Measurements from ENCODE around the gene SMNDC1. TPM values are rescaled to one million over a fixed set of nuclear protein-coding genes. Genes with fewer than 3 reads are reported as not detected.
A peak's percentile ranks its signal among the peaks of the same experiment; 100 is the strongest.
"Not testable (repeated sequence)": the region's sequence is repeated elsewhere in the genome, so short reads cannot be mapped to it uniquely, and the experiment has no call there.

The SMNDC1 gene
- total and polyA plus RNA-seq, 4 donors: 18.2 to 34.2 (median 25.5) TPM

DNA sequence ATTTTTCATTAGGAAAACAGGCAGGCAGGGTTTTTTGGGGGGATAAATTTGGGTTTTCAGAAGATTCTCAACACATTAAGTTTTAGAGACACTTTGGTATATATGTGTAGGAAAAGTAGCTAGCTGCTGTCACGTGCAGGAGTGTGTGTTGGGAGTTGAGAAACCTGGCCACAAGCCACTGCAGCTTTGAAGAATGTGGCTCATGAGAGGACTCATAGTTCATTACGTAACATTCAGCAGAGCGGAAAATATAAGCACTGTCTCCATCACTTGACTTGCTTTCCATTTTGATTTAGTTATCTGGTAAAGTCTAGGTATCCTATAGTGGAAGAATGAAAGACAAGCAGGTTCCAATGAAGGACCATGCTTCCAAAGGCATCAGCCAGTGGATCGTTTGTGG, 31.2 kb downstream of the SMNDC1 start:
- H3K27me3 ChIP-seq (ENCODE audit: control insufficient read depth in 1 of 2, insufficient read depth in 2 of 2, low read length in 1 of 2): no peaks in the 10 kb centered on the region
- DNase-seq: peak; percentile 71 to 81
- no peaks in the 10 kb centered on the region for H3K9me3 ChIP-seq (ENCODE audit: control insufficient read depth, low read length)
- WGBS, 2 donors: 18 to 26% methylated on average over 4 of the region's 4 CpGs
- intact Hi-C loops (cut with DNase I): loop anchor here in 1 of 2 donors (5.0 kb wide), 1 partner anchor 46 kb away; no protein-coding TSS in a partner anchor
- H3K4me1 ChIP-seq (ENCODE audit: control insufficient read depth in 1 of 2, insufficient read depth in 2 of 2, low read length in 2 of 2): peaks cover 1 to 20% of the 10 kb centered on the region in 2 donors
- peak; percentile 47 for ATAC-seq (ENCODE audit: low FRiP score)
- no peak overlapping the region for H3K4me3 ChIP-seq (ENCODE audit: low read length in 2 of 2)
- peak overlapping the region; percentile 67 to 86 for H3K27ac ChIP-seq (ENCODE audit: low read depth in 1 of 2, low read length in 2 of 2)
- no peaks in the 10 kb centered on the region for H3K36me3 ChIP-seq (ENCODE audit: control insufficient read depth in 1 of 2, insufficient read depth in 2 of 2, low read length in 1 of 2)

DNA sequence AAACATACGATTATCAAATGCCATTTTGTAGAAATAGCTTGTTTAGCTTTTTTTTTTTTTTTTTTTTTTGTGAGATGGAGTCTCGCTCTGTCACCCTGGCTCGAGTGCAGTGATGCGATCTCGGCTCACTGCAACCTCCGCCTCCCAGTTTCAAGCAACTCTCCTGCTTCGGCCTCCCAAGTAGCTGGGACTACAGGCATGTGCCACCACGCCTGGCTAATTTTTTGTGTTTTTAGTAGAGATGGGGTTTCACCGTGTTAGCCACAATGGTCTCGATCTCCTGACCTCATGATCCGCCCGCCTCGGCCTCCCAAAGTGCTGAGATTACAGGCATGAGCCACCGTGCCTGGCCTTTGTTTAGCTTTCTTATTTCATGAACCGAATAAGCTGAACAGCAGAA, 31.7 kb downstream of the SMNDC1 start:
- DNase-seq; H3K36me3 ChIP-seq (ENCODE audit: control insufficient read depth in 1 of 2, insufficient read depth in 2 of 2, low read length in 1 of 2); H3K9me3 ChIP-seq (ENCODE audit: control insufficient read depth, low read length); H3K4me3 ChIP-seq (ENCODE audit: low read length in 2 of 2); ATAC-seq (ENCODE audit: low FRiP score); H3K27ac ChIP-seq (ENCODE audit: low read depth in 1 of 2, low read length in 2 of 2); H3K27me3 ChIP-seq (ENCODE audit: control insufficient read depth in 1 of 2, insufficient read depth in 2 of 2, low read length in 1 of 2): not testable (repeated sequence)
- WGBS, 2 donors: 94 to 95% methylated on average over 15 of the region's 15 CpGs
- H3K4me1 ChIP-seq (ENCODE audit: control insufficient read depth in 1 of 2, insufficient read depth in 2 of 2, low read length in 2 of 2): peaks cover 1 to 20% of the 10 kb centered on the region in 2 donors
- intact Hi-C loops (cut with DNase I): loop anchor here in 1 of 2 donors (5.0 kb wide), 1 partner anchor 46 kb away; no protein-coding TSS in a partner anchor

DNA sequence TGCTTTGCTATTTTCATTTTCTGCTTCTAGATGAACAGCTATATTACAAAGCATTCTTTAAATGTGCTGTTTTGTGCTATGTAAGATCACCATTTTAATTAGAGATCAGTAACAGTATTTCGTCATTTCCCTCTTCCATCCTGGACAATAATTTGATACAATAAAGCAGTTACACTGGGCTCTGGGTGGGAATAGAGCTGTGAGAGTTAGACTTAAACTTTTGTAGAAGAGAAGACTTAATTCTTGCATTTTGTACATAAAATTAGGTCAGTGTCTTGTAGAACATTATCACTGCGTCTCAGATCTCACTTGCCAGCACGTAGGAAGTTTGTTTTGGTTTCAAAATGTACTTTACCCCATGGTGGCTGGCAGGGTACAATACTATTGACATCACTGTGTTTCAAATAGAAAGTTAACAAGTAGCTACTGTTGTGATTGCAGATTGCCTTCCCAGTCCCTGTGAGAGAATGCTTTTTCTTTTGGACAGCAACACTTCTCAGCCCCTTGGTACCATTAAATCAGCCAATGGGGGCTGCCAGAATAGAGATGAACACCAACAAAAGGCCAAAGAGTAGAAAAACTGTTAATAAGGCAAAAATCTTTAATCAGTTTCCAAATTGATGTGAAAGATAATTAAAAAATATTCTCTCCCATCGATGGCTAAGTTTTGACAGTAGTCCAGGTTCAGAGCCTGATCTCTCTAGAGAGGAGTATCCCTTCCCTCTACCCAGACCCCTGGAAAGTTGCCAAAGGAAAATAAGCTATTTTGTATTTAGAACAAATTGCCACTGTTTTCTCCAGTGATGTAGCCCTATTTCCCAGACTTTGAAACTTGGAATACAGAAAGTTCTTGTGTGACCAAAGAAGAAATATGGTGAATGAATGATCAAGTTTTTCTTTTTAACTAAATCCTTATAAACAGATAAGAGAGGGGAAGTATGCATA, 35.1 kb downstream of the SMNDC1 start:
- intact Hi-C loops (cut with DNase I): loop anchor here (5.0 kb wide), 1 partner anchor 42 kb away; no protein-coding TSS in a partner anchor
- Histone ChIP-seq H3K4me1 (ENCODE audit: control insufficient read depth in 1 of 2, insufficient read depth in 2 of 2, low read length in 2 of 2) (peaks cover 1 to 24% of the 10 kb centered on the region in 2 donors), H3K27ac (ENCODE audit: low read depth in 1 of 2, low read length in 2 of 2) (peak overlapping the region; percentile 86), H3K9me3 (ENCODE audit: control insufficient read depth, low read length) (no peaks in the 10 kb centered on the region), H3K4me3 (ENCODE audit: low read length in 2 of 2) (peak overlapping the region in 1 of 2 donors; percentile 26), H3K36me3 (ENCODE audit: control insufficient read depth in 1 of 2, insufficient read depth in 2 of 2, low read length in 1 of 2) (no peaks in the 10 kb centered on the region), H3K27me3 (ENCODE audit: control insufficient read depth in 1 of 2, insufficient read depth in 2 of 2, low read length in 1 of 2) (no peaks in the 10 kb centered on the region)
- DNase-seq (no peak), ATAC-seq (ENCODE audit: low FRiP score) (peak; percentile 83)
- WGBS, 2 donors: 12% methylated on average over 4 of the region's 4 CpGs

- Histone ChIP-seq H3K9me3 (ENCODE audit: control insufficient read depth, low read length) (no peaks in the 10 kb centered on the region), H3K27ac (ENCODE audit: low read depth in 1 of 2, low read length in 2 of 2) (peak overlapping the region; percentile 71 to 86), H3K36me3 (ENCODE audit: control insufficient read depth in 1 of 2, insufficient read depth in 2 of 2, low read length in 1 of 2) (no peaks in the 10 kb centered on the region), H3K4me3 (ENCODE audit: low read length in 2 of 2) (peak overlapping the region in 1 of 2 donors; percentile 26), H3K4me1 (ENCODE audit: control insufficient read depth in 1 of 2, insufficient read depth in 2 of 2, low read length in 2 of 2) (peaks cover 1 to 26% of the 10 kb centered on the region in 2 donors), H3K27me3 (ENCODE audit: control insufficient read depth in 1 of 2, insufficient read depth in 2 of 2, low read length in 1 of 2) (no peaks in the 10 kb centered on the region)
- ATAC-seq (ENCODE audit: low FRiP score) (peak; percentile 5), DNase-seq (no peak)
- intact Hi-C loops (cut with DNase I): loop anchor here in 1 of 2 donors (5.0 kb wide), 1 partner anchor 42 kb away; no protein-coding TSS in a partner anchor
- 11 to 17% methylated on average over 2 of the region's 2 CpGs for WGBS, 2 donors
These were observed 35.7 kb downstream of the SMNDC1 start for GRCh38 chr10:110268971-110269370.

DNA sequence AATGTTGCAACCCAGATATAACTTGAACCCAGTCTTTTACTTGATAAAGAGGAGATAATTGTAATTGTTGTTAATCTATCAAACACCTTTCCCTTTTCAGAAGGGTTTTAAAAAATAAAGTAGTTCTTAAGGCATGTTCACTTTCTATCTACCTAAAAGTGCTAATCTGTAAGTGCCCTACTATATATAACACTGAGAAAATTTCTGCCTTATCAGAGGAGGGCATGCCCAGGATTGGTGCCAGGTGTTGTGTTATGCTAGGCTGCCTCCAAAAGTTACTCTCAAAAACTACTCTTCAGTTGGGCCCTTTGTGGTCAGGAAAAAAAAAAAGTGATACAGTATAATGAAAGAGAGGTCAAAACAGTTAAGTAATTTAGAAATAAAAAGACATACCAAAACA, 36.3 kb downstream of the SMNDC1 start:
- H3K27me3 ChIP-seq (ENCODE audit: control insufficient read depth in 1 of 2, insufficient read depth in 2 of 2, low read length in 1 of 2): no peaks in the 10 kb centered on the region
- H3K27ac ChIP-seq (ENCODE audit: low read depth in 1 of 2, low read length in 2 of 2): no peak overlapping the region
- intact Hi-C loops (cut with DNase I): loop anchor here in 1 of 2 donors (5.0 kb wide), 1 partner anchor 41 kb away; no protein-coding TSS in a partner anchor
- ATAC-seq (ENCODE audit: low FRiP score): no peak
- H3K9me3 ChIP-seq (ENCODE audit: control insufficient read depth, low read length): no peaks in the 10 kb centered on the region
- H3K36me3 ChIP-seq (ENCODE audit: control insufficient read depth in 1 of 2, insufficient read depth in 2 of 2, low read length in 1 of 2): no peaks in the 10 kb centered on the region
- no peak for DNase-seq
- H3K4me1 ChIP-seq (ENCODE audit: control insufficient read depth in 1 of 2, insufficient read depth in 2 of 2, low read length in 2 of 2): peaks cover 1 to 24% of the 10 kb centered on the region in 2 donors
- no peak overlapping the region for H3K4me3 ChIP-seq (ENCODE audit: low read length in 2 of 2)

- Histone ChIP-seq H3K27me3 (ENCODE audit: control insufficient read depth in 1 of 2, insufficient read depth in 2 of 2, low read length in 1 of 2) (no peaks in the 10 kb centered on the region), H3K9me3 (ENCODE audit: control insufficient read depth, low read length) (no peaks in the 10 kb centered on the region), H3K36me3 (ENCODE audit: control insufficient read depth in 1 of 2, insufficient read depth in 2 of 2, low read length in 1 of 2) (no peaks in the 10 kb centered on the region), H3K4me1 (ENCODE audit: control insufficient read depth in 1 of 2, insufficient read depth in 2 of 2, low read length in 2 of 2) (peaks cover 1 to 24% of the 10 kb centered on the region in 2 donors), H3K4me3 (ENCODE audit: low read length in 2 of 2) (no peak overlapping the region), H3K27ac (ENCODE audit: low read depth in 1 of 2, low read length in 2 of 2) (peak overlapping the region in 1 of 2 donors; percentile 14)
- ATAC-seq (ENCODE audit: low FRiP score) (no peak), DNase-seq (no peak)
- intact Hi-C loops (cut with DNase I): loop anchor here in 1 of 2 donors (5.0 kb wide), 1 partner anchor 40 kb away; no protein-coding TSS in a partner anchor
- 99 to 100% methylated on average over 1 of the region's 1 CpG for WGBS, 2 donors
These were observed 37.4 kb downstream of the SMNDC1 start for GRCh38 chr10:110267276-110267675.

DNA sequence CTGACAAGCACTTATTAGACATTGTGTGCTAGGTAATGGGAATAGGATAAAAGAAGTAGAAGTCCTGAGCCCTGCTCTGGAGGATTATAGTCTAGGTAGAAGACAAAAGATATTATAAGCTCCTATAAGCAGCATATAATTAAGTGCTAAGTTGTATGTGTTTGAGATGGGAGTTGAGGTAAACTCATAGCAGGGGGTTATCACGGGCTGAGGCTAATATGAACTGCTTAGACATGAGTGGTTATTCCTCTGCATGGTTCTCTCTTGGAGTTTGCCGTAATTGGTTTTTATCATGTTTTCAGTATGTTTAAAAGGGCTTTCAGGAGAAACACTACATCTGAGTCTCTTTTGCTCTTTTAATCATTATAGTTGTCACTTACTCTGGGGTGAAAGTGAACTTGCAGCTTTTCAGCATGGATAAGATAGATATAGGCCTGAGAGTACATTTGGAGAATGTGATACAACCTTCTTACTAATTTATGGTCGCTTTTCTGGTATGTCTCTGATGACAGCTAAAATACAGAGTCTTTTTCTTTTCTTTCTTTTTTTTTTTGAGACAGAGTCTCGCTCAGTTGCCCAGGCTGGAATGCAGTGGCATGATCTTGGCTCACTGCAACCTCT, 39.0 kb downstream of the SMNDC1 start:
- H3K9me3 ChIP-seq (ENCODE audit: control insufficient read depth, low read length): no peaks in the 10 kb centered on the region
- intact Hi-C loops (cut with DNase I): loop anchor here in 1 of 2 donors (5.0 kb wide), 1 partner anchor 38 kb away; no protein-coding TSS in a partner anchor
- peak overlapping the region; percentile 47 to 90 for H3K27ac ChIP-seq (ENCODE audit: low read depth in 1 of 2, low read length in 2 of 2)
- DNase-seq (no peak), ATAC-seq (ENCODE audit: low FRiP score) (no peak)
- WGBS, 2 donors: 78 to 92% methylated on average over 4 of the region's 4 CpGs
- no peaks in the 10 kb centered on the region for H3K27me3 ChIP-seq (ENCODE audit: control insufficient read depth in 1 of 2, insufficient read depth in 2 of 2, low read length in 1 of 2)
- H3K4me3 ChIP-seq (ENCODE audit: low read length in 2 of 2): no peak overlapping the region
- H3K4me1 ChIP-seq (ENCODE audit: control insufficient read depth in 1 of 2, insufficient read depth in 2 of 2, low read length in 2 of 2): peaks cover 0 to 18% of the 10 kb centered on the region in 2 donors
- no peaks in the 10 kb centered on the region for H3K36me3 ChIP-seq (ENCODE audit: control insufficient read depth in 1 of 2, insufficient read depth in 2 of 2, low read length in 1 of 2)

GRCh38 chr10:110263164-110263563, 41.6 kb downstream of the SMNDC1 start:
- H3K27ac ChIP-seq (ENCODE audit: low read depth in 1 of 2, low read length in 2 of 2): peak overlapping the region; percentile 44 to 97
- intact Hi-C loops (cut with DNase I): no loop called here

More at GRCh38 chr10:110263164-110263563, 41.6 kb downstream of the SMNDC1 start:
- WGBS, 2 donors: 4 to 6% methylated on average over 1 of the region's 1 CpG
- DNase-seq (no peak), ATAC-seq (ENCODE audit: low FRiP score) (peak; percentile 80)
- peaks cover 0 to 12% of the 10 kb centered on the region in 2 donors for H3K4me1 ChIP-seq (ENCODE audit: control insufficient read depth in 1 of 2, insufficient read depth in 2 of 2, low read length in 2 of 2)
- no peak overlapping the region for H3K4me3 ChIP-seq (ENCODE audit: low read length in 2 of 2)
- H3K9me3 ChIP-seq (ENCODE audit: control insufficient read depth, low read length): no peaks in the 10 kb centered on the region
- no peaks in the 10 kb centered on the region for H3K36me3 ChIP-seq (ENCODE audit: control insufficient read depth in 1 of 2, insufficient read depth in 2 of 2, low read length in 1 of 2)
- no peaks in the 10 kb centered on the region for H3K27me3 ChIP-seq (ENCODE audit: control insufficient read depth in 1 of 2, insufficient read depth in 2 of 2, low read length in 1 of 2)

Measured in aorta (tissue), 5 donors.